ENCODE measurements around the gene A3GALT2.

DNA sequence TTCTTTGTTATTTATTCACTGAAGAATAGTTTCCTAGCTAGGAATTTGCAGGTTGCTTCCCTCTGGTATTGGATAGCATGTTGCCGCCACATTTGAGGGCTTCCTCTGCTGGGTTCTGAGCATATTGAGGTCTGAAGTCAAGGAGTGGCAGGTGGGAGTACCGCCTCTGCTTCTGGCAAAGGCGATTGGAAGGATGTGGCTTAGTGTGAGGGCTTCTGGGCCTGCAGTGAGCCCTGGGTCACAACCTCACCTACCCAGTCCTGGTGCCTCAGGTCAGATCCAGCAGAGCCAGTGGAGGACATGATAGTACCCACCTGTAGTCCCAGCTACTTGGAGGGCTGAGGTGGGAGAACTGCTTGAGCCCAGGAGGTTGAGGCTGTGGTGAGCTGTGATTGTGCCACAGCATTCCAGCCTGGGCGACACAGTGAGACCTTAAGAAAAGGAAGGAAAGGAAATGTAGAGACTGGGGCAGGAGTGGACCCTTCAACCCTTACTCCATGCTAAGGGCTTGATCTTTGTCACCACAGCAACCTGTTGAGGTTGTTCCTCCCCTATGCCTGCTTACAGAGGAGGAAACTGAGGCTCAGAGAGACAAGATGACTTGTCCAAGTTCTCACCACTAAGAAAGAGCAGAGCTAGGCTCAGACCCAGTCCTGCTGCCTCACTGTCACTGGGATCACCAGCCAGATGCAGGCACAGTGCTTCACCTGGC lies 22.8 kb downstream of the A3GALT2 start:
- TF ChIP-seq SMAD3 (CRISPR knock-in tag; IDR thresholded peaks at IDR 0.05; ENCODE audit: borderline replicate concordance) (no peak), ZNF671 (CRISPR knock-in tag; IDR thresholded peaks at IDR 0.05) (no peak), RORB (CRISPR knock-in tag; IDR thresholded peaks at IDR 0.05) (no peak)
- TF ChIP-seq, protein P1, sequence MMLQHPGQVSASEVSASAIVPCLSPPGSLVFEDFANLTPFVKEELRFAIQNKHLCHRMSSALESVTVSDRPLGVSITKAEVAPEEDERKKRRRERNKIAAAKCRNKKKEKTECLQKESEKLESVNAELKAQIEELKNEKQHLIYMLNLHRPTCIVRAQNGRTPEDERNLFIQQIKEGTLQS (CRISPR knock-in tag; conservative IDR thresholded peaks at IDR 0.05), result no peak
- TF ChIP-seq, protein P2, sequence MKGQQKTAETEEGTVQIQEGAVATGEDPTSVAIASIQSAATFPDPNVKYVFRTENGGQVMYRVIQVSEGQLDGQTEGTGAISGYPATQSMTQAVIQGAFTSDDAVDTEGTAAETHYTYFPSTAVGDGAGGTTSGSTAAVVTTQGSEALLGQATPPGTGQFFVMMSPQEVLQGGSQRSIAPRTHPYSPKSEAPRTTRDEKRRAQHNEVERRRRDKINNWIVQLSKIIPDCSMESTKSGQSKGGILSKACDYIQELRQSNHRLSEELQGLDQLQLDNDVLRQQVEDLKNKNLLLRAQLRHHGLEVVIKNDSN (CRISPR knock-in tag; IDR thresholded peaks at IDR 0.05), result no peak

All from WTC11 (cell line).